GM19452 (cell line): ENCODE data around the gene KLHL3.

Experiments
- ATAC-seq: cut with Tn5 transposase; IDR thresholded peaks from one replicate; pipeline ENCODE4 v1.9.1; 2021; ENCODE audit not compliant: unreplicated experiment

The KLHL3 gene

DNA sequence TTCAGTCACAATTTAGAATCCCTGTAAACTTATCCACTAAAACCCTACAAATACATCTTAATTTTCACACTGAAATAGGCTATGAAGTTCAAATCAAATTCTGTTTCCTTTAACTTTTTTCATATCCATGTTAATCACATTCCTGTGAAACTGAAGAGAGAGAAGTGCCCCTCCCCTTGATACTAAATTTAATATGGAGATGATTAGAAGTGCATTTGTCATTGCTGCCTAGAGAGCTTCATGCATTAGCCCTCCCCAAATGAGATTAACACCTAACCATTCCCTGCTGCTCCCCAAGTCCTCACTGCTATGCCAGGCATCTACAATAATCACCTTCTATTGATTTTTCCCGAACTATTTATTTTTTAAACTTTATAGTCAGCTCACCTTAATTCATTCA lies 151.6 kb downstream of the KLHL3 start:
- no peak for ATAC-seq

DNA sequence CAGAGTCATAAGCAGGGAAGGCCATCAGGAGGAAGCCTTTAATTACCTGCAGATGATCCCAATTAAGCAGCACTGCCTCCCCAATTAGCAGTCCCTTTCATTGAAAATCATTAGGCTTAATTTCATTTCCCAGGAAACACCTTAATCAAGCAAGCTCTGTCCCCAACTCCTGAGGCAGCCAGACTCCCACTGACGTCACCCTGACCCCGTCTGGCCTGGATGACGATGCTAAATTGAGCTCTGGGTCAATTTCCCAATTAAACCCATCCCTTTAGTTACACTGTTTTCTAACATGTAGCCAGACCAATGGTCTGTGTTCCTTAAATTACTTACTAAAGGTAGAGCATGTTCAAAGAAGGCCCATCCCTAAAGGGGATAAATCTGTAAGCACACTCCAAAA lies 152.8 kb downstream of the KLHL3 start:
- ATAC-seq = no peak

DNA sequence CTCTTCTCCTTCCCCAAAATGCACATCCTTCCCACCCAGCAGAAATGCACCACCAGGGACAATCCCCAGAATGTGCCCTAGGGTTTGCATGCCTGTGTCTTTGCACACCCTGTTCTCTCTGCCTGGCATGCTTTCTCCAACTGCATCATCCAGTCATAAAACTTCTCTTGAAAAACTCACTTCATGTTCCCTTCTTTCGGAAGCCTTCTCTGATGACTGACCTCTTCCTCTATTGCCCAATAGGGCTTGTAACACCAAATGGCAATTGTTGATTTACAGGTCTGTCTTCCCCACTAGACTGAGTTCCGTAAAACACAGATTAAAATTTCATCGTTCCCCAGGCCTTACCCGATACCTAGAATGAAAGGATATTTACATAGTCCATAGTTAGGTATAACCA lies 153.7 kb downstream of the KLHL3 start:
- ATAC-seq = no peak

DNA sequence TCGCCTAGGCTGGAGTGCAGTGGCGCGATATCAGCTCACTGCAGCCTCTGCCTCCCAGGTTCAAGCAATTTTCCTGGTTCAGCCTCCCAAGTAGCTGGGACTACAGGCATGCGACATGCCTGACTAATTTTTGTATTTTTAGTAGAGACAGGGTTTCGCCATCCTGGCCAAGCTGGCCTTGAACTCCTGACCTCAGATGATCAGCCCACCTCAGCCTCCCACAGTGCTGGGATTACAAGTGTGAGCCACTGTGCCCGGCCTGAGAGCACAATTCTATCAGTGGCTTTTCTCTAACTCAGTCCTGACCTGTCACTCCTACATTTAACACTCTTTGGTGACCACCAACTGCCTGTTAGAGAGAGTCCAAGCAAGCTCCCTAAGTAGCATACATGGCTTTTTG lies 154.1 kb downstream of the KLHL3 start:
- ATAC-seq = no peak

DNA sequence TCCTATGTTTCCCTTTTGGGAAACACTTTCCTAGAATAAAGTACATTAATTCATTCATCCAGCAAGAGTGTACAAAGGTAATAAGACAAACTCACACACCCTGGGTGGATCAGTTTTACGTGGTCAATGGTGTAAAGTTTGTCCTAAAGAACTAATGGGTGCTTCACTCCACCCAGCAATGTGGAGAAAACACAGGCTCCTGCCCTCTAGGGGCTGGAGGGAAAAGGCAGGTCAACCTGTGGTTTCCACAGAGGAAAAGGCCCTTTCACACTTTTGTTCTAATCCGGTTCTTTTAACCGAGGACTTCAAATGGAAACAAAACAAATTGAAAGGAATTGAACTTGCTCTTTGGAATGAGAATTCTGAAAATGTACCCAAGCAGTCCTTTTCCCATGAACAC lies 155.9 kb downstream of the KLHL3 start:
- no peak for ATAC-seq

DNA sequence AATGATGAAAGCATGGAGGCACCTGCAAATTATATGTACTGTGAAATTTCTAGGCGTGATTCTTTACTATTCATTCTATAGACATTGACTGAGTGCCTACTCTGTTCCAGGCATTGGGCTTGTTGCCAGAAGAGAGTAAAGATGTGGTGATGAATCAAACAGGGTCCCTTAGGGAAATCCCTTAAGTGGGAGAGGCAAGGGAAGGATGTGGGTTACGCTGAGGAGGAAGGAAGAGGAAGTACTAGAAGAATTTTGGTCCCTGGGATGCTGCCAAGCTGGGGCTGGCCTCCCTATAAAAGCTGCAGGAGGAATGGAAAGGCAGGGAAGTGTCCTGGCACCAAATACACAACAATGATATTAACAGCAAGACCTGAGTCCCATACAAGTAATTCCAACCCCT lies 160.0 kb downstream of the KLHL3 start:
- no peak for ATAC-seq

DNA sequence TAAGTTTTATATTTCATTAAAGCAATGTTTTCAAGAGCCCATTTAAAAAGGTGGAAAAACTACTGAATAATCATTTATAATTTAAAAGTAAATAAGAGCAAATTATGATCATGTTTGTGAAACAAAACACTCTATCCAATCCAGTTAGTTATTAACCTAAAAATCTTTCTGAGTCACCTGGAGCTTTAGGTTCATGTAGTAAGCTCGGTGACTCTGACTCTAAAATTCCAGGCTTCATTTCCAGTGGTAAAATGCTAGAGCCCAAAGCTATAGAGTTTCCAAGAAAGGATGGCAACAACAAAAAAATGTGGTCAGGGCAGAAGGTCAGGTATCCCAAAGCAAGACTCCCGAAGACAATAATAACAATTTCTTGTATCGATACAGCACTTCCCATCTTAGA lies 160.7 kb downstream of the KLHL3 start:
- ATAC-seq = no peak

DNA sequence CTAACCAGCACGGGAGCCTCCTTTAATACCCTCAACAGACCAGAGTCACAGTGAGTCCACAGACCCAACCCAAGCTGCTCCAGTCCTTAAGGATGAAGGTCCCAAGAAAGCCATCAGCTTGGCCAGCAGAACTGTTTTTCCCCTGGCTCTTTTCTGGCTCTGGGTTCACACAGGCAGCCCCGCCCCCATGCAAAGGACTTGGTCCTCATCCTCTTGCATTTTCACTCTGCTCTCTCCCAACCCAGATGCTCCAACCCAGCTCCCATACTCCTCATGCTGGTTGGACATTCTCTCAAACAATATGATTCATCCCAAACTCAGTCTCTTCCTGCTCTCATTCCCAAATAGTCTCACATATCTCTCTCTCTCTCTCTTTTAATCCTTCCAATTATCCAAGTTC lies 162.5 kb downstream of the KLHL3 start:
- no peak for ATAC-seq

DNA sequence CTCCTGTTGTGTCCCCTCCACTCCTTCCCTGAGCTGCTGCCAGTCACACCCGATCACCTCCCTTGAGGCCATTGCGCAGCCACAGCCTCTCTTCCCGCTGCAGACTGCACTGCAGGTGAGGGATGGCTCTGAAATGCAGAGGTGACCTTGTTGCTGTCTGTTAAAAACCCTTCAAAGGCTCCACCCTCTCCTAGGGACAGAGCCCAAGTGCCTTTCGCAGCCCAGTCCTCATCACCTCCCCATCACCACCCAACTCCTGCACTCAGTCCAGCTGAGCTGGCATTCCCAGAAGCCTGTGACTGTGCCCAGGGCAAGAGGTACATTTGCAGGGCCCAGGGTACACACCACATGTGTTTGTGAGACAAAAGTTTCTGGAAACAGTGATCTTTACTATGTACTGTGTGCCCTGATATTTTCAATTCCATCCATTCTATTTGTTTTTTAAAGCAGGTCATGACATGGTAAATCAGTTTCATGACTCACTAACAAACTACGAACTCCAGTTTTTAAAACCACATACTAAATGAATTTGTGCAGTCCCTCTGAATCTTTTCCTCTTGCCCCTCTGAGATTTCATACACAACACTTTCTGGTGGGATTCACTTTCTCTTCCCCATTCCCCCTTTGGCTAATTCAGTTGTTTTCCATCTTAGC lies 163.7 kb downstream of the KLHL3 start:
- ATAC-seq = no peak

DNA sequence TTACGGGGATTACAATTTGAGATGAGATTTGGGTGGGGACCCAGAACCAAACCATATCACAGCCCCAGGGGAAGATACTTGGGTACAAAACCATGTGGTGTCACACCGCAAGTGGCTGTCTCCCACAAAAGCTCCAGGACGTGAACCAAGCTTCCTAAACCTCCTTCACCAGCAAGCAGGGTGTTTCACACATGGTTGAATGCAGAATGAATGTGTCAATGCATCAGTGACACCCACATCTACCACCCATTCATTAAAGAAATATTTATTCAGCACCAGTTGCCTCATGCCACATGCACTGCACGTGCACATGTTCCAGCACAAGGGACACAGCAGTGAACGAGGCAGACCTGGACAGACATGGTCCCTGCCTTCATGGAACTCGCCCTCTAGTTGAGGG lies 165.8 kb downstream of the KLHL3 start:
- ATAC-seq = no peak
